NT2/D1 (cell line): ENCODE measurements around the gene SLC6A7.

Experiments used
- DNase-seq: peaks from one replicate; pipeline ENCODE4 v3.0.0-alpha.2; 2011; ENCODE audit warnings: low read depth, low spot score
- H3K27me3 ChIP-seq: 2 replicates; pipeline ENCODE4 v1.6.0; 2011; ENCODE audit warnings: mild to moderate bottlenecking; ENCODE audit not compliant: insufficient read length, insufficient read depth
- H3K36me3 ChIP-seq: 2 replicates; pipeline ENCODE4 v1.6.1; 2011; ENCODE audit warnings: mild to moderate bottlenecking, low read length, mixed read lengths; ENCODE audit not compliant: insufficient read depth, insufficient read length
- H3K4me1 ChIP-seq: 2 replicates; pipeline ENCODE4 v1.5.1; 2011; ENCODE audit not compliant: insufficient read depth, insufficient read length
- H3K4me3 ChIP-seq: 2 replicates; pipeline ENCODE4 v1.5.1; 2011; ENCODE audit warnings: low read depth; ENCODE audit not compliant: insufficient read length
- H3K9ac ChIP-seq: 2 replicates; pipeline ENCODE4 v1.6.0; 2011; ENCODE audit warnings: low read depth; ENCODE audit not compliant: insufficient read length
- H3K9me3 ChIP-seq: 2 replicates; pipeline ENCODE4 v1.5.1; 2011; ENCODE audit warnings: mild to moderate bottlenecking, low read length; ENCODE audit not compliant: insufficient read depth
- SUZ12 ChIP-seq: IDR thresholded peaks from 2 replicates; pipeline ENCODE4 v1.6.1; 2011; ENCODE audit not compliant: insufficient read length, insufficient read depth; ENCODE audit errors: extremely low read depth
- YY1 ChIP-seq: IDR thresholded peaks from 2 replicates; pipeline ENCODE4 v1.6.1; 2011; ENCODE audit not compliant: insufficient read length, insufficient read depth
- ZNF274 ChIP-seq: IDR thresholded peaks from 2 replicates; pipeline ENCODE4 v1.6.1; 2011; ENCODE audit warnings: mild to moderate bottlenecking, low read depth, low read length

Gene SLC6A7

GRCh38 chr5:150234576-150235499 lies 45.0 kb downstream of the SLC6A7 start:
- H3K36me3 ChIP-seq = no peaks in the 10 kb centered on the region
- no peak for DNase-seq
- no peak overlapping the region for H3K9ac ChIP-seq
- H3K4me1 ChIP-seq = no peaks in the 10 kb centered on the region
- H3K9me3 ChIP-seq = no peaks in the 10 kb centered on the region
- no peaks in the 10 kb centered on the region for H3K27me3 ChIP-seq
- no peak for TF ChIP-seq SUZ12
- no peak for TF ChIP-seq YY1
- TF ChIP-seq ZNF274 = no peak
- H3K4me3 ChIP-seq = no peak overlapping the region

GRCh38 chr5:150235500-150235854 lies 45.6 kb downstream of the SLC6A7 start:
- no peaks in the 10 kb centered on the region for H3K27me3 ChIP-seq
- no peak overlapping the region for H3K9ac ChIP-seq
- H3K9me3 ChIP-seq = no peaks in the 10 kb centered on the region
- no peak for TF ChIP-seq YY1
- TF ChIP-seq SUZ12 = no peak
- no peak for TF ChIP-seq ZNF274
- H3K36me3 ChIP-seq = no peaks in the 10 kb centered on the region
- H3K4me1 ChIP-seq = no peaks in the 10 kb centered on the region
- no peak for DNase-seq
- H3K4me3 ChIP-seq = no peak overlapping the region

GRCh38 chr5:150236313-150236712 lies 46.5 kb downstream of the SLC6A7 start:
- no peak for DNase-seq
- Histone ChIP-seq H3K4me1 (no peaks in the 10 kb centered on the region), H3K27me3 (no peaks in the 10 kb centered on the region), H3K9ac (no peak overlapping the region), H3K4me3 (no peak overlapping the region), H3K9me3 (no peaks in the 10 kb centered on the region), H3K36me3 (no peaks in the 10 kb centered on the region)
- TF ChIP-seq YY1 = no peak
- TF ChIP-seq ZNF274 = no peak
- no peak for TF ChIP-seq SUZ12

GRCh38 chr5:150236981-150237754 lies 47.3 kb downstream of the SLC6A7 start:
- TF ChIP-seq YY1 (no peak), SUZ12 (no peak), ZNF274 (no peak)
- Histone ChIP-seq H3K9me3 (no peaks in the 10 kb centered on the region), H3K4me3 (no peak overlapping the region), H3K27me3 (no peaks in the 10 kb centered on the region), H3K36me3 (no peaks in the 10 kb centered on the region), H3K9ac (no peak overlapping the region), H3K4me1 (no peaks in the 10 kb centered on the region)
- DNase-seq = no peak

GRCh38 chr5:150238646-150239045 lies 48.8 kb downstream of the SLC6A7 start:
- no peak overlapping the region for H3K4me3 ChIP-seq
- TF ChIP-seq SUZ12 (no peak), ZNF274 (no peak), YY1 (no peak)
- H3K9me3 ChIP-seq = no peaks in the 10 kb centered on the region
- no peak for DNase-seq
- no peak overlapping the region for H3K9ac ChIP-seq
- no peaks in the 10 kb centered on the region for H3K36me3 ChIP-seq
- no peaks in the 10 kb centered on the region for H3K4me1 ChIP-seq
- H3K27me3 ChIP-seq = no peaks in the 10 kb centered on the region

GRCh38 chr5:150239099-150239793 lies 49.4 kb downstream of the SLC6A7 start:
- Histone ChIP-seq H3K4me1 (no peaks in the 10 kb centered on the region), H3K9me3 (no peaks in the 10 kb centered on the region), H3K9ac (no peak overlapping the region), H3K27me3 (no peaks in the 10 kb centered on the region), H3K4me3 (no peak overlapping the region), H3K36me3 (no peaks in the 10 kb centered on the region)
- TF ChIP-seq SUZ12 (no peak), YY1 (no peak), ZNF274 (no peak)
- no peak for DNase-seq

- Histone ChIP-seq H3K9me3 (no peaks in the 10 kb centered on the region), H3K36me3 (no peaks in the 10 kb centered on the region), H3K9ac (no peak overlapping the region), H3K4me1 (no peaks in the 10 kb centered on the region), H3K4me3 (no peak overlapping the region), H3K27me3 (no peaks in the 10 kb centered on the region)
- TF ChIP-seq SUZ12 (no peak), ZNF274 (no peak), YY1 (no peak)
- no peak for DNase-seq
These were observed 49.9 kb downstream of the SLC6A7 start for GRCh38 chr5:150239794-150240122.
